Measurements from ENCODE around the gene TEX44.
"Not testable (repeated sequence)": the region's sequence is repeated elsewhere in the genome, so short reads cannot be mapped to it uniquely, and the experiment has no call there.

TEX44 gene

GRCh38 chr2:231563378-231563961, 29.2 kb upstream of the TEX44 start:
- no peak overlapping the region for H3K9ac ChIP-seq (ENCODE audit: low read depth, low read length)
- H3K4me1 ChIP-seq (ENCODE audit: insufficient read depth, low read length): peaks cover 11% of the 10 kb centered on the region
- no peaks in the 10 kb centered on the region; the same call in 1 of the 2 replicates for H3K9me3 ChIP-seq (ENCODE audit: control insufficient read depth, insufficient read depth, low read length)
- H3K36me3 ChIP-seq (ENCODE audit: insufficient read depth, low read length): no peaks in the 10 kb centered on the region

DNA sequence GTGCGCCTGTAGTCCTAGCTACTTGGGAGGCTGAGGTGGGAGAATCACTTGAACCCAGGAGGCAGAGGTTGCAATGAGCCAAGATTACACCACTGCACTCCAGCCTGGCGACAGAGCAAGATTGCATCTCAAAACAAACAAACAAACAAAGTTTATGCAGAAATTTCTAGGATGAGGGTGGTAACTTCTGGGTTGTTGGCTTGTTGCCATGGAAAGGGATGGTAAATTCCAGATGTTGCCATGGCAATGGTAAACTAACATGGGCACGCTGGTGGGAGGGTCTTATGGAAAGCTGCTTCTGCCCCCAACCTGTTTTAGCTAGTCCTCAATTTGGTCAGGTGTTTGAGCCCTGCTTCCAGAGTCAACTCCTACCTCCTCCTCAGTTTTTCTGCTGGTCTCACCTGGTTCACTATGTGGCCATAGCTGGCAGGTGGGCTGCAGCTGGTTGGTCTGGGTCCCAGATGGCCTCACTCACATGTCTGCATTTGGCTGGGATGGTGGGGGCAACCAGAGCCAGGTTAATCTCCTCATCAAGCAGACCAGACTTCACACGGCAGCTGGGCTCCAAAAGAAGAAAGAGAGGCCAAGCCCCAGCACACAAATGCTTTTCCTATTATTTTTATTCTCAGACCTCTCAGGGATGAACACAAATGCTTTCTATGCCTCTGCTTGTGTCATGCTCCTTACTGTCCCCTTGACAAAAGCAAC, 26.6 kb upstream of the TEX44 start:
- Histone ChIP-seq H3K9me3 (ENCODE audit: control insufficient read depth, insufficient read depth, low read length) (no peaks in the 10 kb centered on the region; the same call in 1 of the 2 replicates), H3K9ac (ENCODE audit: low read depth, low read length) (no peak overlapping the region), H3K4me1 (ENCODE audit: insufficient read depth, low read length) (peaks cover 20% of the 10 kb centered on the region), H3K36me3 (ENCODE audit: insufficient read depth, low read length) (no peaks in the 10 kb centered on the region)

DNA sequence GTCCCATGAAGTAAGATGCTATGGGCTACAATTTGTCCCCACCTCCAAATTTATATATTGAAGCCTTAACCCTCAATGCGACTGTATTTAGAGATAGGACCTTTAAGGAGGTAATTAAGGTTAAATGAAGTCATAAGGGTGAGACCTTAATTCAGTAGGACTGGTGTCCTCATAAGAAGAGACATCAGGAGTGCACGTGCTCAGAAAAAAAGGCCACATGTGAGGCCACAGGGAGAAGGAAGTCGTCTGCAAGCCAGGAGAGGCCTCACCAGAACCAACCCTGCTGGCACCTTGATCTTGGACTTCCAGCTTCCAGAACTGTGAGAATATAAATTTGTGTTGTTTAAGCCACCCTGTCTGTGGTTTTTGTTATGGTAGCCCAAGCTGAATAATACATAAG, 25.5 kb upstream of the TEX44 start:
- Histone ChIP-seq H3K4me1 (ENCODE audit: insufficient read depth, low read length) (peaks cover 29% of the 10 kb centered on the region), H3K9ac (ENCODE audit: low read depth, low read length) (no peak overlapping the region), H3K36me3 (ENCODE audit: insufficient read depth, low read length) (no peaks in the 10 kb centered on the region), H3K9me3 (ENCODE audit: control insufficient read depth, insufficient read depth, low read length) (no peaks in the 10 kb centered on the region; the same call in 1 of the 2 replicates)

DNA sequence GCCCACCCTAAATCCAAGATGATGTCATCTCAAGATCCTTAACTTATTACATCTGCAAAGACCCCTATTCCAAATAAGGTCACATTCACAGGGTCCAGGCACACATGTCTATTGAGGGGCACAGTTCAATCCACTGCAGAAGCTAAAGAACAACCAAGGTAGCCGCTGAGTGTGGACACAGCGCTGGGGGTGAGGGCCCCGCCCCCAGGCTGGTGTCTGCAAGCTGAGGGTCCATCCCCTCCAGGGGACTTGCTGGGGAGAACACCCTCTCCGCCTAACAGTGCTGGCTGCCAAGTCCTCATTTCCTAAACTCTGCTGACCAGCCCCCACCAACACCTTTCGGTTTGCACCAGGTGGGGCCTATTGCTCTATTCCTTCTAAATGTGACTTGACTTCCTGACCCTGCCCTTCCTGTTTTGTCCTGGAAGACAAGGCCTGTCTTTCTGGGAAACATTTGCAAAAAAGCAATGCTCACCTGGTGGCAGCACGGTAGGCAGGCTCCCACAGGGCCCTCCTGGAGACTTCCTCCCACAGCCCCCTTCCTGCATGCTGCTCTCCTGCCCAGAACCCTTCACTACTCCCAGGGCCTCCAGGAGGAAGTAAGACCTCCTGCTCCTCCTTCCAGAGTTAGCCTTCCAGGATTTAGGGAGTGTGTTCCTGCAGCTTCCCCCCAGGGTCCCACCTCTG, 24.4 kb upstream of the TEX44 start:
- Histone ChIP-seq H3K9me3 (ENCODE audit: control insufficient read depth, insufficient read depth, low read length) (no peaks in the 10 kb centered on the region; the same call in 1 of the 2 replicates), H3K36me3 (ENCODE audit: insufficient read depth, low read length) (no peaks in the 10 kb centered on the region), H3K9ac (ENCODE audit: low read depth, low read length) (no peak overlapping the region), H3K4me1 (ENCODE audit: insufficient read depth, low read length) (peaks cover 34% of the 10 kb centered on the region)

- H3K9ac ChIP-seq (ENCODE audit: low read depth, low read length): no peak overlapping the region
- no peaks in the 10 kb centered on the region for H3K36me3 ChIP-seq (ENCODE audit: insufficient read depth, low read length)
- no peaks in the 10 kb centered on the region; the same call in 1 of the 2 replicates for H3K9me3 ChIP-seq (ENCODE audit: control insufficient read depth, insufficient read depth, low read length)
- peaks cover 38% of the 10 kb centered on the region for H3K4me1 ChIP-seq (ENCODE audit: insufficient read depth, low read length)
Measured at GRCh38 chr2:231568785-231569435, 23.8 kb upstream of the TEX44 start.

DNA sequence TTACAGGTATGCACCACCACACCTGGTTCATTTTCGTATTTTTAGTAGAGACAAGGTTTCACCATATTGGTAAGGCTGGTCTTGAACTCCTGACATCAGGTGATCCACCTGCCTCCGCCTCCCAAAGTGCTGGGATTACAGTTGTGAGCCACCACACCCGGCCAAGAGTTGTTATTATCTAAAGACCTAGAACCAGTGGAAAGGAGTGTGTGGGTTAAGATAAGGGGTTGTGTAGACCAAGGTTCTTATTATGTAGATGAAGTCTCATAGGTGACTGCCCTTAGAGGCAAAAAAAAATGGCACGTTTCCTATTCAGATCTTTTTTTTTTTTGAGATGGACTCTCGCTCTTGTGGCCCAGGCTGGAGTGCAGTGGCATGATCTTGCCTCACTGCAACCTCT, 21.7 kb upstream of the TEX44 start:
- not testable (repeated sequence) for H3K9ac ChIP-seq (ENCODE audit: low read depth, low read length); H3K36me3 ChIP-seq (ENCODE audit: insufficient read depth, low read length); H3K9me3 ChIP-seq (ENCODE audit: control insufficient read depth, insufficient read depth, low read length)
- H3K4me1 ChIP-seq (ENCODE audit: insufficient read depth, low read length): peaks cover 42% of the 10 kb centered on the region

GRCh38 chr2:231571661-231572191, 20.9 kb upstream of the TEX44 start:
- Histone ChIP-seq H3K9me3 (ENCODE audit: control insufficient read depth, insufficient read depth, low read length) (no peaks in the 10 kb centered on the region; the same call in 1 of the 2 replicates), H3K4me1 (ENCODE audit: insufficient read depth, low read length) (peaks cover 50% of the 10 kb centered on the region), H3K9ac (ENCODE audit: low read depth, low read length) (no peak overlapping the region), H3K36me3 (ENCODE audit: insufficient read depth, low read length) (no peaks in the 10 kb centered on the region)

GRCh38 chr2:231573096-231573495, 19.6 kb upstream of the TEX44 start:
- peaks cover 46% of the 10 kb centered on the region for H3K4me1 ChIP-seq (ENCODE audit: insufficient read depth, low read length)
- no peaks in the 10 kb centered on the region for H3K36me3 ChIP-seq (ENCODE audit: insufficient read depth, low read length)
- H3K9ac ChIP-seq (ENCODE audit: low read depth, low read length): no peak overlapping the region; the same call in 1 of the 2 replicates
- H3K9me3 ChIP-seq (ENCODE audit: control insufficient read depth, insufficient read depth, low read length): no peaks in the 10 kb centered on the region

GRCh38 chr2:231573698-231574421, 18.8 kb upstream of the TEX44 start:
- no peaks in the 10 kb centered on the region for H3K9me3 ChIP-seq (ENCODE audit: control insufficient read depth, insufficient read depth, low read length)
- H3K4me1 ChIP-seq (ENCODE audit: insufficient read depth, low read length): peaks cover 39% of the 10 kb centered on the region
- H3K36me3 ChIP-seq (ENCODE audit: insufficient read depth, low read length): no peaks in the 10 kb centered on the region
- H3K9ac ChIP-seq (ENCODE audit: low read depth, low read length): no peak overlapping the region

DNA sequence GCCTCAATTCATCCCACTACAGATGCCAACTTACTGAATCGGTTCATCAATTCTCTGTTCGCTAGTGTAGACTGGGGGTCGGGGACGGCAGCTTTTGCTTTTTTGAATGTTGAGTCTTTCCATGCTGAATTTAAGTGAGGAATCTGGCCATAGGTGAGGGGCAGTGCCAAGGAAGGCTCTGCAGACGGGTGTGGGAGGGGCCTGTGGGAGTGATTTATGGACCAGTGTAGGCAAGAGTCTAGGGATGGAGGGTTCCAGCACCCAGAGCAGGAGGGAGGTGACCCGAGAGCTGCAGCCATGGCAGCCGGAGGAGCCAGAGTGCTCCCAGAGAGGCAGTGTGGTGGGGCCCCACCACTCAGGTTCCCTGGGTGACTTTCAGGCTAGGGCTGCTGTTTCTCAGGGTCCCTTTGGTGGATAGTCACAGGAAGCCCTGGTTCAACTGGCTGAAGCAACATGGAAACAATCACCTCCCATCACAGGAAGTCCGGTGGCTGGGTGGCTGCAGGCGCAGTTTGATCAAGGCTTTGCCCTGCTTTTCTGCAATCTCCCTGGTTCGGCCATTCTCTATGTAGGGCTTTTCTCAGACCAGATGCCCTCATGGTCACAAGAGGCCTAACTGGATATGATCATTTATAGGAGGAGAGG, 16.9 kb upstream of the TEX44 start:
- peaks cover 33% of the 10 kb centered on the region for H3K4me1 ChIP-seq (ENCODE audit: insufficient read depth, low read length)
- H3K9ac ChIP-seq (ENCODE audit: low read depth, low read length): peak overlapping the region; percentile 20; the same call in 1 of the 2 replicates
- H3K9me3 ChIP-seq (ENCODE audit: control insufficient read depth, insufficient read depth, low read length): no peaks in the 10 kb centered on the region
- H3K36me3 ChIP-seq (ENCODE audit: insufficient read depth, low read length): no peaks in the 10 kb centered on the region

DNA sequence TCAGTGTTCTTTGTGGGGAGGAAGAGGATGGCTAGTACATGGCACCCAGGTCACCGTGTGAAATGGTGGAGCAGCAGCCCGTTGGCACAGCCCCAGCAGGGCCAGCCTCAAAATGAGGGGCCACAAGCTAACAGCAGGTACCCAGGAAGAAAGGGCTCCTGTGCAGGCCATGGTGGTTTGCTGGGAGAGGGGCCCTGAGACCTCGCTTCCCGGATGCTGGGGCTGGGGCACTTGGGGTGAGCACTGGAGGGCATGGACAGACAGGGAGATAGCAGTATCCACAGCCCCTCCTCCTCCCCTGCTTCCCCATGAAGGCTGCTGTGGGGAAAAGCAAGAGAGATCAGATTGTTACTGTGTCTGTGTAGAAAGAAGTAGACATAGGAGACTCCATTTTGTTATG, 16.2 kb upstream of the TEX44 start:
- H3K4me1 ChIP-seq (ENCODE audit: insufficient read depth, low read length): peaks cover 31% of the 10 kb centered on the region
- no peaks in the 10 kb centered on the region for H3K9me3 ChIP-seq (ENCODE audit: control insufficient read depth, insufficient read depth, low read length)
- H3K9ac ChIP-seq (ENCODE audit: low read depth, low read length): peak overlapping the region; percentile 20; the same call in 1 of the 2 replicates
- H3K36me3 ChIP-seq (ENCODE audit: insufficient read depth, low read length): no peaks in the 10 kb centered on the region

- not testable (repeated sequence) for H3K9me3 ChIP-seq (ENCODE audit: control insufficient read depth, insufficient read depth, low read length); H3K36me3 ChIP-seq (ENCODE audit: insufficient read depth, low read length); H3K9ac ChIP-seq (ENCODE audit: low read depth, low read length)
- H3K4me1 ChIP-seq (ENCODE audit: insufficient read depth, low read length): peaks cover 15% of the 10 kb centered on the region
Measured at GRCh38 chr2:231578655-231579054, 14.0 kb upstream of the TEX44 start.

- H3K36me3 ChIP-seq (ENCODE audit: insufficient read depth, low read length): no peaks in the 10 kb centered on the region
- H3K4me1 ChIP-seq (ENCODE audit: insufficient read depth, low read length): peaks cover 8% of the 10 kb centered on the region
- no peaks in the 10 kb centered on the region for H3K9me3 ChIP-seq (ENCODE audit: control insufficient read depth, insufficient read depth, low read length)
- no peak overlapping the region for H3K9ac ChIP-seq (ENCODE audit: low read depth, low read length)
Measured at GRCh38 chr2:231579560-231579959, 13.1 kb upstream of the TEX44 start.

All from ES-I3 (cell line).